Esophagus squamous epithelium (tissue), 4 donors: ENCODE measurements around the gene SH3PXD2B.

ENCODE experiments used
- POLR2A ChIP-seq, 4 donors: fragments of 450-650 bp; IDR thresholded peaks; one replicate each; pipeline ENCODE4 v1.6.1; 2017; ENCODE audit warnings: antibody characterized with exemption in 4 of 4, mild to moderate bottlenecking in 4 of 4, moderate library complexity in 3 of 4
- TF ChIP-seq, protein P1 (sequence below), 6 experiments: fragments of 450-650 bp in 4 of 6; fragments of 200-600 bp in 2 of 6; sonication (generic) in 2 of 6; IDR thresholded peaks; one replicate each; pipeline ENCODE4 v1.5.1; 2016 to 2019; ENCODE audit warnings: antibody characterized with exemption in 6 of 6, mild to moderate bottlenecking in 4 of 6, moderate library complexity in 4 of 6

DNA sequence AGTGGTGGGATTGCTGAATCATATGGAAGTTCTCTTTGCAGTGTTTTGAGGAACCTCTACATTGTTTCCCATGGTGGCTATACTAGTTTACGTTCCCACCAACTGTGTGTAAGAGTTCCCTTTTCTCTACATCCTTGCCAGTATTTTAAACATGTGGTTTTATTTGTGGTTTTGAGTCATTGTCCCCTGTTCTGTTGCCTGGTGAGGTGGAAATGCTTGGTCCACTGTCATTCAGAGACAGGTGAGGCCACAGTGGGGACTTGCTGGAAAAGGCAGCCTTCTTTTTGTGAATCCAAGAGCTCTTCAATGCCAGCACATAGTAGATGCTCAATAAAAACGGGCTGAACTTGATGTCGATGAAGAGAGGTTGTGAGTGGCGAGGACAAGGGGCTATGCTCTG lies 44.2 kb downstream of the SH3PXD2B start:
- TF ChIP-seq POLR2A (IDR thresholded peaks at IDR 0.05), result peak in 1 of 4 donors; percentile 8
- TF ChIP-seq, protein P1, sequence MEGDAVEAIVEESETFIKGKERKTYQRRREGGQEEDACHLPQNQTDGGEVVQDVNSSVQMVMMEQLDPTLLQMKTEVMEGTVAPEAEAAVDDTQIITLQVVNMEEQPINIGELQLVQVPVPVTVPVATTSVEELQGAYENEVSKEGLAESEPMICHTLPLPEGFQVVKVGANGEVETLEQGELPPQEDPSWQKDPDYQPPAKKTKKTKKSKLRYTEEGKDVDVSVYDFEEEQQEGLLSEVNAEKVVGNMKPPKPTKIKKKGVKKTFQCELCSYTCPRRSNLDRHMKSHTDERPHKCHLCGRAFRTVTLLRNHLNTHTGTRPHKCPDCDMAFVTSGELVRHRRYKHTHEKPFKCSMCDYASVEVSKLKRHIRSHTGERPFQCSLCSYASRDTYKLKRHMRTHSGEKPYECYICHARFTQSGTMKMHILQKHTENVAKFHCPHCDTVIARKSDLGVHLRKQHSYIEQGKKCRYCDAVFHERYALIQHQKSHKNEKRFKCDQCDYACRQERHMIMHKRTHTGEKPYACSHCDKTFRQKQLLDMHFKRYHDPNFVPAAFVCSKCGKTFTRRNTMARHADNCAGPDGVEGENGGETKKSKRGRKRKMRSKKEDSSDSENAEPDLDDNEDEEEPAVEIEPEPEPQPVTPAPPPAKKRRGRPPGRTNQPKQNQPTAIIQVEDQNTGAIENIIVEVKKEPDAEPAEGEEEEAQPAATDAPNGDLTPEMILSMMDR (IDR thresholded peaks at IDR 0.05), result no peak
